AG10803 (cell line): ENCODE results near the gene COL20A1.

Experiments used
- DNase-seq: peaks from one replicate; pipeline ENCODE4 v3.0.0; 2010; ENCODE audit warnings: low read depth
- H3K4me3 ChIP-seq: 2 replicates; pipeline ENCODE4 v1.5.1; 2011; ENCODE audit warnings: mild to moderate bottlenecking, low read length, control low read depth
- CTCF ChIP-seq: conservative IDR thresholded peaks from 2 replicates; pipeline ENCODE4 v1.5.1; 2011; ENCODE audit warnings: mild to moderate bottlenecking, low read length, control low read depth, inconsistent platforms

The COL20A1 gene

GRCh38 chr20:63292904-63293303 lies at the start of gene COL20A1:
TSS of gene COL20A1 (plus strand) at chr20:63293186. CDS start at chr20:63295108, 1,922 bp downstream.
- no peak within 1 kb of the TSS for H3K4me3 ChIP-seq
- DNase-seq: no peak
- no peak for TF ChIP-seq CTCF

GRCh38 chr20:63243604-63244247 lies 49.3 kb upstream of the COL20A1 start:
- DNase-seq: no peak
- H3K4me3 ChIP-seq: no peak overlapping the region
- no peak for TF ChIP-seq CTCF

- no peak overlapping the region for H3K4me3 ChIP-seq
- no peak for TF ChIP-seq CTCF
- no peak for DNase-seq
Observed at GRCh38 chr20:63244468-63244867, 48.5 kb upstream of the COL20A1 start.

GRCh38 chr20:63246490-63247288 lies 46.3 kb upstream of the COL20A1 start:
- no peak overlapping the region for H3K4me3 ChIP-seq
- no peak for TF ChIP-seq CTCF
- DNase-seq: no peak

GRCh38 chr20:63247671-63248228 lies 45.2 kb upstream of the COL20A1 start:
- DNase-seq: no peak
- H3K4me3 ChIP-seq: no peak overlapping the region
- no peak for TF ChIP-seq CTCF

GRCh38 chr20:63248835-63249591 lies 44.0 kb upstream of the COL20A1 start:
- TF ChIP-seq CTCF: no peak
- no peak for DNase-seq
- H3K4me3 ChIP-seq: no peak overlapping the region
